ENCODE measurements around the gene PFDN2. TPM values are rescaled to one million over a fixed set of nuclear protein-coding genes. Genes with fewer than 3 reads are reported as not detected.

PFDN2 gene
- total and polyA plus RNA-seq, 2 of the 4 experiments (the other 2 are of a cell fraction) = 62.4 to 179 TPM

- Histone ChIP-seq H4K91ac (ENCODE audit: insufficient read depth, low read depth, low read length) (peak within 1 kb of the TSS; percentile 73), H3K4me2 (ENCODE audit: low read depth, low read length) (peak within 1 kb of the TSS; percentile 98), H4K8ac (ENCODE audit: low read depth in 2 of 2, low read length in 2 of 2) (peak within 1 kb of the TSS; percentile 85 to 98), H3K9me3 (ENCODE audit: control insufficient read depth, insufficient read depth, low read length) (no peaks in the 10 kb centered on the region), H2BK20ac (ENCODE audit: low read depth, low read length) (no peak within 1 kb of the TSS), H3K18ac (ENCODE audit: low read depth, low read length) (peak within 1 kb of the TSS; percentile 56), H3K4me1 (ENCODE audit: control insufficient read depth, insufficient read depth, low read length) (peaks cover 7% of the 10 kb centered on the region), H3K9ac (ENCODE audit: low read depth, low read length) (peak within 1 kb of the TSS; percentile 82), H2BK5ac (ENCODE audit: low read depth, low read length, poor library complexity, severe bottlenecking) (peak within 1 kb of the TSS; percentile 74), H3K36me3 (ENCODE audit: control insufficient read depth, insufficient read depth, low read length) (peaks cover 31% of the 10 kb centered on the region), H4K5ac (ENCODE audit: low read depth, low read length) (peak within 1 kb of the TSS; percentile 89), H3K27me3 (ENCODE audit: control insufficient read depth, insufficient read depth, low read length) (no peaks in the 10 kb centered on the region), H3K4ac (ENCODE audit: low read depth, low read length) (peak within 1 kb of the TSS; percentile 97), H3K9me1 (ENCODE audit: insufficient read depth, low read length) (peaks cover 17% of the 10 kb centered on the region), H2BK120ac (ENCODE audit: low read depth, low read length) (peak within 1 kb of the TSS; percentile 26; the same call in 1 of the 2 replicates), H3K4me3 (ENCODE audit: insufficient read depth, low read depth, low read length) (peak within 1 kb of the TSS; percentile 83), H2AK5ac (ENCODE audit: low read depth, low read length) (peak within 1 kb of the TSS; percentile 82), H3K27ac (ENCODE audit: insufficient read depth, low read length) (peak within 1 kb of the TSS; percentile 72), H2AFZ (replicated peaks; ENCODE audit: low read length, poor library complexity) (peak within 1 kb of the TSS; percentile 96), H3K14ac (replicated peaks; ENCODE audit: low read depth, low read length) (peak within 1 kb of the TSS; percentile 98), H2BK15ac (ENCODE audit: low read depth, low read length) (peak within 1 kb of the TSS; percentile 15; the same call in 1 of the 3 replicates), H3K56ac (ENCODE audit: extremely low read depth, insufficient read depth, low read length) (peak within 1 kb of the TSS; percentile 36), H4K20me1 (ENCODE audit: insufficient read depth, low read length) (no peaks in the 10 kb centered on the region), H2AK9ac (replicated peaks; ENCODE audit: low read depth, low read length, poor library complexity) (peak within 1 kb of the TSS; percentile 97), H3K23ac (ENCODE audit: low read depth, low read length) (peak within 1 kb of the TSS; percentile 95), H3K79me1 (ENCODE audit: low read depth in 1 of 2, low read length in 2 of 2) (peaks cover 20 to 46% of the 10 kb centered on the region in 2 experiments)
- ATAC-seq (ENCODE audit: low read depth) = peak; percentile 98
- BruUV-seq (replicated peaks) = no TSS peak
- intact Hi-C loops (cut with micrococcal nuclease) (no loop called here), in situ Hi-C loops (cut with MboI; ENCODE audit: low sequenced_read_pairs) (no loop called here), dilution Hi-C loops (cut with HindIII; ENCODE audit: low sequenced_read_pairs, unreplicated experiment) (no loop called here)
- WGBS, 2 experiments (ENCODE audit: extremely low coverage in 2 of 2, insufficient read length in 1 of 2) = 0% methylated on average over 5 of the region's 60 CpGs; no CpG with 5 or more reads in 1 of the 2 experiments
- POLR2A ChIA-PET (ENCODE audit: unreplicated experiment) = no interaction called here
- peak; percentile 84 for DNase-seq
- CTCF ChIA-PET = interaction anchor here (0.7 to 1.0 kb wide), 2 partner anchors 23 to 61 kb away, joined by 4 read pairs; no protein-coding TSS in a partner anchor
- no peak for TF ChIP-seq RAD21 (IDR thresholded peaks at IDR 0.05; ENCODE audit: low read length)
- no peak for TF ChIP-seq MAFK (IDR thresholded peaks at IDR 0.05; ENCODE audit: low read depth, low read length)
- TF ChIP-seq SMC3 (IDR thresholded peaks at IDR 0.05; ENCODE audit: low read depth, low read length) = no peak
- no peak for TF ChIP-seq NFE2L2 (IDR thresholded peaks at IDR 0.05; ENCODE audit: low read depth, low read length)
- no peak for TF ChIP-seq CEBPB (IDR thresholded peaks at IDR 0.05; ENCODE audit: low read depth, low read length)
- TF ChIP-seq CHD1 (IDR thresholded peaks at IDR 0.05; ENCODE audit: low read depth, low read length) = no peak
- TF ChIP-seq POLR2A (IDR thresholded peaks at IDR 0.05; ENCODE audit: low read depth, low read length) = no peak; the same call in 1 of the 2 replicates
- no peak for TF ChIP-seq BHLHE40 (IDR thresholded peaks at IDR 0.05; ENCODE audit: low read depth, low read length)
- TF ChIP-seq, protein P1, sequence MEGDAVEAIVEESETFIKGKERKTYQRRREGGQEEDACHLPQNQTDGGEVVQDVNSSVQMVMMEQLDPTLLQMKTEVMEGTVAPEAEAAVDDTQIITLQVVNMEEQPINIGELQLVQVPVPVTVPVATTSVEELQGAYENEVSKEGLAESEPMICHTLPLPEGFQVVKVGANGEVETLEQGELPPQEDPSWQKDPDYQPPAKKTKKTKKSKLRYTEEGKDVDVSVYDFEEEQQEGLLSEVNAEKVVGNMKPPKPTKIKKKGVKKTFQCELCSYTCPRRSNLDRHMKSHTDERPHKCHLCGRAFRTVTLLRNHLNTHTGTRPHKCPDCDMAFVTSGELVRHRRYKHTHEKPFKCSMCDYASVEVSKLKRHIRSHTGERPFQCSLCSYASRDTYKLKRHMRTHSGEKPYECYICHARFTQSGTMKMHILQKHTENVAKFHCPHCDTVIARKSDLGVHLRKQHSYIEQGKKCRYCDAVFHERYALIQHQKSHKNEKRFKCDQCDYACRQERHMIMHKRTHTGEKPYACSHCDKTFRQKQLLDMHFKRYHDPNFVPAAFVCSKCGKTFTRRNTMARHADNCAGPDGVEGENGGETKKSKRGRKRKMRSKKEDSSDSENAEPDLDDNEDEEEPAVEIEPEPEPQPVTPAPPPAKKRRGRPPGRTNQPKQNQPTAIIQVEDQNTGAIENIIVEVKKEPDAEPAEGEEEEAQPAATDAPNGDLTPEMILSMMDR (conservative IDR thresholded peaks at IDR 0.05; ENCODE audit: low read depth, low read length) = 0 out of 2 replicates have a peak, but pooled peaks have one; percentile 16
- no peak for TF ChIP-seq FOS (IDR thresholded peaks at IDR 0.05; ENCODE audit: low read depth, low read length)
- TF ChIP-seq USF2 (IDR thresholded peaks at IDR 0.05; ENCODE audit: low read depth, low read length) = no peak
- TF ChIP-seq MAZ (IDR thresholded peaks at IDR 0.05; ENCODE audit: borderline replicate concordance, low read depth, low read length) = peak; percentile 57
- no peak for TF ChIP-seq RFX5 (IDR thresholded peaks at IDR 0.05; ENCODE audit: low read depth, low read length)
- peak; percentile 34; the same call in 1 of the 2 replicates for TF ChIP-seq MXI1 (IDR thresholded peaks at IDR 0.05; ENCODE audit: borderline replicate concordance, low read depth, low read length)
- no peak for TF ChIP-seq RCOR1 (IDR thresholded peaks at IDR 0.05; ENCODE audit: insufficient replicate concordance, low read length)
Observed at GRCh38 chr1:161159087-161159912, 41.5 kb upstream of the PFDN2 start, which contains the start of gene USP21. USP21 (plus strand) TSS chr1:161159500; CDS start chr1:161160641, 1,141 bp downstream.
